IMR-90 (cell line): Measurements from ENCODE around the gene RFK. TPM values are rescaled to one million over a fixed set of nuclear protein-coding genes. Genes with fewer than 3 reads are reported as not detected.

Source experiments
- ATAC-seq: fragments of 200-7000 bp; cut with Tn5 transposase; 2 replicates; pipeline ENCODE4 v1.9.1; 2020; ENCODE audit warnings: low read depth, mild to moderate bottlenecking, moderate library complexity
- BruUV-seq: library from RNA; stranded (reverse); fragments of 400-500 nt; replicated peaks from 2 replicates; lab custom pipeline; 2021; lab: Mats Ljungman, UMichigan
- CTCF ChIA-PET: fragments of 300-600 bp; formaldehyde crosslinking; extraction: SDS; loops from one replicate; lab custom pipeline; 2021; ENCODE audit warnings: antibody characterized with exemption; lab: Yijun Ruan, JAX
- POLR2A ChIA-PET: fragments of 300-600 bp; sonication (Branson Sonifier 250); formaldehyde crosslinking; loops from one replicate; lab custom pipeline; 2022; ENCODE audit warnings: antibody characterized with exemption; ENCODE audit not compliant: unreplicated experiment; lab: Charles Lee
- DNase-seq: peaks from one replicate; pipeline ENCODE4 v3.0.0; 2013
- H2AFZ ChIP-seq: replicated peaks from 2 replicates; pipeline ENCODE3; 2013; ENCODE audit warnings: low read length, mild to moderate bottlenecking; ENCODE audit not compliant: poor library complexity
- H2AK5ac ChIP-seq: 2 replicates; pipeline ENCODE4 v1.6.1; 2013; ENCODE audit warnings: low read depth, low read length, inconsistent platforms
- H2AK9ac ChIP-seq: replicated peaks from 2 replicates; pipeline ENCODE3; 2013; ENCODE audit warnings: mild to moderate bottlenecking, low read depth, low read length, moderate library complexity; ENCODE audit not compliant: poor library complexity
- H2BK120ac ChIP-seq: 2 replicates; pipeline ENCODE4 v1.6.1; 2013; ENCODE audit warnings: low read depth, low read length, inconsistent platforms
- H2BK15ac ChIP-seq: 3 replicates; pipeline ENCODE4 v1.6.1; 2013; ENCODE audit warnings: low read depth, low read length, inconsistent platforms
- H2BK20ac ChIP-seq: 2 replicates; pipeline ENCODE4 v1.6.1; 2013; ENCODE audit warnings: low read depth, mild to moderate bottlenecking, inconsistent platforms, low read length, moderate library complexity
- H2BK5ac ChIP-seq: 2 replicates; pipeline ENCODE4 v1.6.1; 2013; ENCODE audit warnings: mild to moderate bottlenecking, low read depth, low read length, inconsistent platforms; ENCODE audit not compliant: poor library complexity, severe bottlenecking
- H3K14ac ChIP-seq: replicated peaks from 2 replicates; pipeline ENCODE4 v1.6.1; 2013; ENCODE audit warnings: low read depth, low read length, inconsistent platforms
- H3K18ac ChIP-seq: 2 replicates; pipeline ENCODE4 v1.6.1; 2013; ENCODE audit warnings: low read depth, low read length, control low read depth
- H3K23ac ChIP-seq: 2 replicates; pipeline ENCODE4 v1.6.1; 2013; ENCODE audit warnings: low read depth, low read length, inconsistent platforms
- H3K27ac ChIP-seq: 2 replicates; pipeline ENCODE4 v1.5.1; 2013; ENCODE audit warnings: mild to moderate bottlenecking, control low read depth, low read length; ENCODE audit not compliant: insufficient read depth
- H3K27me3 ChIP-seq: 2 replicates; pipeline ENCODE4 v1.6.1; 2013; ENCODE audit warnings: low read length; ENCODE audit not compliant: control insufficient read depth, insufficient read depth
- H3K36me3 ChIP-seq: 2 replicates; pipeline ENCODE4 v1.6.1; 2013; ENCODE audit warnings: low read length, mixed read lengths; ENCODE audit not compliant: control insufficient read depth, insufficient read depth
- H3K4ac ChIP-seq: 2 replicates; pipeline ENCODE4 v1.6.1; 2013; ENCODE audit warnings: low read depth, low read length, inconsistent platforms
- H3K4me1 ChIP-seq: 2 replicates; pipeline ENCODE4 v1.6.1; 2013; ENCODE audit warnings: low read length, mixed read lengths; ENCODE audit not compliant: control insufficient read depth, insufficient read depth
- H3K4me2 ChIP-seq: 2 replicates; pipeline ENCODE4 v1.6.1; 2013; ENCODE audit warnings: low read depth, mild to moderate bottlenecking, control low read depth, low read length, moderate library complexity
- H3K4me3 ChIP-seq: 2 replicates; pipeline ENCODE4 v1.5.1; 2013; ENCODE audit warnings: low read depth, mild to moderate bottlenecking, control low read depth, low read length, moderate library complexity; ENCODE audit not compliant: insufficient read depth
- H3K56ac ChIP-seq: 2 replicates; pipeline ENCODE4 v1.6.1; 2013; ENCODE audit warnings: low read length, inconsistent platforms; ENCODE audit not compliant: insufficient read depth; ENCODE audit errors: extremely low read depth
- H3K79me1 ChIP-seq, 2 experiments: 2 replicates each; pipeline ENCODE4 v1.6.1; 2013; ENCODE audit warnings: low read length in 2 of 2, inconsistent platforms in 1 of 2, low read depth in 1 of 2
- H3K9ac ChIP-seq: 2 replicates; pipeline ENCODE4 v1.6.1; 2013; ENCODE audit warnings: low read depth, low read length, control low read depth
- H3K9me1 ChIP-seq: 2 replicates; pipeline ENCODE4 v1.6.1; 2013; ENCODE audit warnings: low read length, inconsistent platforms; ENCODE audit not compliant: insufficient read depth
- H3K9me3 ChIP-seq: 2 replicates; pipeline ENCODE4 v1.6.1; 2013; ENCODE audit warnings: low read length; ENCODE audit not compliant: control insufficient read depth, insufficient read depth
- H4K20me1 ChIP-seq: 2 replicates; pipeline ENCODE4 v1.6.1; 2013; ENCODE audit warnings: low read length, inconsistent platforms; ENCODE audit not compliant: insufficient read depth
- H4K5ac ChIP-seq: 2 replicates; pipeline ENCODE4 v1.6.1; 2013; ENCODE audit warnings: mild to moderate bottlenecking, low read depth, low read length, control low read depth
- H4K8ac ChIP-seq, 2 experiments: 2 replicates each; pipeline ENCODE4 v1.6.1; 2013; ENCODE audit warnings: low read depth in 2 of 2, low read length in 2 of 2, control low read depth in 1 of 2, inconsistent platforms in 1 of 2
- H4K91ac ChIP-seq: 2 replicates; pipeline ENCODE4 v1.6.1; 2013; ENCODE audit warnings: low read depth, low read length, inconsistent platforms; ENCODE audit not compliant: insufficient read depth
- BHLHE40 ChIP-seq: fragments of 150-350 bp; IDR thresholded peaks from 2 replicates; pipeline ENCODE4 v1.6.1; 2016; ENCODE audit warnings: mild to moderate bottlenecking, low read depth, low read length
- CEBPB ChIP-seq: IDR thresholded peaks from 2 replicates; pipeline ENCODE4 v1.6.1; 2012; ENCODE audit warnings: low read depth, low read length, improper control_type of control experiment
- CHD1 ChIP-seq: IDR thresholded peaks from 2 replicates; pipeline ENCODE4 v1.6.1; 2012; ENCODE audit warnings: low read depth, low read length, improper control_type of control experiment
- FOS ChIP-seq: fragments of 150-350 bp; IDR thresholded peaks from 2 replicates; pipeline ENCODE4 v1.6.1; 2016; ENCODE audit warnings: low read depth, low read length
- MAZ ChIP-seq: IDR thresholded peaks from 2 replicates; pipeline ENCODE4 v1.6.1; 2012; ENCODE audit warnings: low read depth, mild to moderate bottlenecking, low read length, improper control_type of control experiment, moderate library complexity, borderline replicate concordance
- MXI1 ChIP-seq: IDR thresholded peaks from 2 replicates; pipeline ENCODE4 v1.6.1; 2012; ENCODE audit warnings: low read depth, mild to moderate bottlenecking, low read length, moderate library complexity, borderline replicate concordance
- POLR2A ChIP-seq: IDR thresholded peaks from 2 replicates; pipeline ENCODE4 v1.6.1; 2012; ENCODE audit warnings: mild to moderate bottlenecking, low read depth, low read length
- RAD21 ChIP-seq: IDR thresholded peaks from 2 replicates; pipeline ENCODE4 v1.6.1; 2012; ENCODE audit warnings: low read length, improper control_type of control experiment
- RCOR1 ChIP-seq: IDR thresholded peaks from 2 replicates; pipeline ENCODE4 v1.6.1; 2012; ENCODE audit warnings: mild to moderate bottlenecking, low read length, improper control_type of control experiment; ENCODE audit not compliant: insufficient replicate concordance
- WGBS, 2 experiments: methylation state at CpG; one replicate each; pipeline versions ENCODE4 v1.1.5 to v1.1.7; 2013; ENCODE audit warnings: missing lambda C conversion rate in 2 of 2; ENCODE audit not compliant: insufficient read length in 1 of 2; ENCODE audit errors: extremely low coverage in 2 of 2; 5-methylcytosine and 5-hydroxymethylcytosine counted together
- dilution Hi-C: fragments of 300-500 bp; cut with HindIII; formaldehyde crosslinking; loops from one replicate; pipeline ENCODE4 v1.14.3; 2018; ENCODE audit warnings: low sequenced_read_pairs; ENCODE audit not compliant: unreplicated experiment
- in situ Hi-C: fragments of 300-500 bp; cut with MboI; formaldehyde crosslinking; loops from 3 replicates; pipeline ENCODE4 v1.14.3; 2019; ENCODE audit warnings: low sequenced_read_pairs, inconsistent platforms, mixed read lengths
- intact Hi-C: fragments of 100-400 bp; cut with micrococcal nuclease; formaldehyde crosslinking; loops from 2 replicates; pipeline ENCODE4 v1.10.0; 2022
- polyA plus RNA-seq, 3 experiments: library from polyadenylated mRNA; depleted of rRNA; stranded (reverse); fragments of >200 nt; gene quantifications; 2 replicates each; pipeline ENCODE4 v1.2.3, GENCODE V29; 2012; ENCODE audit warnings: low replicate concordance in 1 of 3
- total RNA-seq: library from RNA; depleted of rRNA; stranded (reverse); fragments of >200 nt; gene quantifications from 2 replicates; pipeline ENCODE4 v1.2.3, GENCODE V29; 2012
- TF ChIP-seq, protein P1 (sequence below): conservative IDR thresholded peaks from 2 replicates; pipeline ENCODE4 v1.5.1; 2012; ENCODE audit warnings: mild to moderate bottlenecking, low read depth, low read length, improper control_type of control experiment
- TF ChIP-seq, protein P2 (sequence below): fragments of 150-350 bp; IDR thresholded peaks from 2 replicates; pipeline ENCODE4 v1.6.1; 2017; ENCODE audit warnings: mild to moderate bottlenecking, antibody characterized with exemption, low read length, low read depth

The RFK gene
- total and polyA plus RNA-seq, 2 of the 4 experiments (the other 2 are of a cell fraction), result 10.3 to 13.8 TPM

DNA sequence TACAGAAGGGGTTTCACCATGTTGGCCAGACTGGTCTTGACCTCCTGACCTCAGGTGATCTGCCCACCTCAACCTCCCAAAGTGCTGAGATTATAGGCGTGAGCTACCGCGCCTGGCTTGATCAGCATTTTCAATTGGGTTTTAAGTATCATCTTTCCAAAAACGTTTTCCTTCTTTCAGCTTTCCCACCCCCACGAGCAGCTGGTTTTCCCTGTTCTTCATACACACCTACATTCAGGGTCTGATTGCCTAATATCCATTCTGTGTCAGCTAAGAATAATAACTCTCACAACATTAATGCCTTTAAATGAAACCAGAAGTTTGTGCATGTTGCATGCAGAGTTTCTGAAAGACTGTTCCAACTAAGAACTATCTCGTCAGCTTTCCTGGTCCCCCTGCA, 38.3 kb downstream of the RFK start:
- H2AK5ac ChIP-seq, result no peak overlapping the region
- no peak overlapping the region for H3K14ac ChIP-seq
- no peaks in the 10 kb centered on the region for H3K4me1 ChIP-seq
- dilution Hi-C loops, result no loop called here
- no peak overlapping the region for H2BK5ac ChIP-seq
- no peak overlapping the region for H2BK15ac ChIP-seq
- H3K9ac ChIP-seq, result no peak overlapping the region
- no peaks in the 10 kb centered on the region for H3K79me1 ChIP-seq
- H2AK9ac ChIP-seq, result no peak overlapping the region
- no peak for DNase-seq
- H3K27me3 ChIP-seq, result peaks cover 19% of the 10 kb centered on the region
- H4K8ac ChIP-seq, result no peak overlapping the region
- no peak overlapping the region for H3K4me3 ChIP-seq
- H3K23ac ChIP-seq, result no peak overlapping the region
- H3K9me3 ChIP-seq, result no peaks in the 10 kb centered on the region; the same call in 1 of the 2 replicates
- intact Hi-C loops, result no loop called here
- ATAC-seq, result no peak
- no peak overlapping the region for H3K56ac ChIP-seq
- no peak overlapping the region for H3K4ac ChIP-seq
- TF ChIP-seq MAZ (no peak), CHD1 (no peak), POLR2A (no peak), RCOR1 (no peak), CEBPB (no peak), MXI1 (no peak), FOS (no peak), BHLHE40 (no peak), RAD21 (no peak)
- TF ChIP-seq, protein P1, sequence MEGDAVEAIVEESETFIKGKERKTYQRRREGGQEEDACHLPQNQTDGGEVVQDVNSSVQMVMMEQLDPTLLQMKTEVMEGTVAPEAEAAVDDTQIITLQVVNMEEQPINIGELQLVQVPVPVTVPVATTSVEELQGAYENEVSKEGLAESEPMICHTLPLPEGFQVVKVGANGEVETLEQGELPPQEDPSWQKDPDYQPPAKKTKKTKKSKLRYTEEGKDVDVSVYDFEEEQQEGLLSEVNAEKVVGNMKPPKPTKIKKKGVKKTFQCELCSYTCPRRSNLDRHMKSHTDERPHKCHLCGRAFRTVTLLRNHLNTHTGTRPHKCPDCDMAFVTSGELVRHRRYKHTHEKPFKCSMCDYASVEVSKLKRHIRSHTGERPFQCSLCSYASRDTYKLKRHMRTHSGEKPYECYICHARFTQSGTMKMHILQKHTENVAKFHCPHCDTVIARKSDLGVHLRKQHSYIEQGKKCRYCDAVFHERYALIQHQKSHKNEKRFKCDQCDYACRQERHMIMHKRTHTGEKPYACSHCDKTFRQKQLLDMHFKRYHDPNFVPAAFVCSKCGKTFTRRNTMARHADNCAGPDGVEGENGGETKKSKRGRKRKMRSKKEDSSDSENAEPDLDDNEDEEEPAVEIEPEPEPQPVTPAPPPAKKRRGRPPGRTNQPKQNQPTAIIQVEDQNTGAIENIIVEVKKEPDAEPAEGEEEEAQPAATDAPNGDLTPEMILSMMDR, result no peak
- TF ChIP-seq, protein P2, sequence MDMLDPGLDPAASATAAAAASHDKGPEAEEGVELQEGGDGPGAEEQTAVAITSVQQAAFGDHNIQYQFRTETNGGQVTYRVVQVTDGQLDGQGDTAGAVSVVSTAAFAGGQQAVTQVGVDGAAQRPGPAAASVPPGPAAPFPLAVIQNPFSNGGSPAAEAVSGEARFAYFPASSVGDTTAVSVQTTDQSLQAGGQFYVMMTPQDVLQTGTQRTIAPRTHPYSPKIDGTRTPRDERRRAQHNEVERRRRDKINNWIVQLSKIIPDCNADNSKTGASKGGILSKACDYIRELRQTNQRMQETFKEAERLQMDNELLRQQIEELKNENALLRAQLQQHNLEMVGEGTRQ, result no peak
- in situ Hi-C loops, result no loop called here
- no peak overlapping the region for H3K4me2 ChIP-seq
- POLR2A ChIA-PET, result no interaction called here
- H3K27ac ChIP-seq, result no peak overlapping the region
- H3K36me3 ChIP-seq, result no peaks in the 10 kb centered on the region
- H4K20me1 ChIP-seq, result no peaks in the 10 kb centered on the region
- CTCF ChIA-PET, result no interaction called here
- H2AFZ ChIP-seq, result no peak overlapping the region
- no peak overlapping the region for H4K5ac ChIP-seq
- H4K91ac ChIP-seq, result no peak overlapping the region
- H2BK20ac ChIP-seq, result no peak overlapping the region
- H3K9me1 ChIP-seq, result peaks cover 2% of the 10 kb centered on the region; the same call in 1 of the 2 replicates
- BruUV-seq, result no TSS peak
- H3K18ac ChIP-seq, result no peak overlapping the region
- 20% methylated on average over 1 of the region's 6 CpGs; no CpG with 5 or more reads in 1 of the 2 experiments for WGBS, 2 experiments
- no peak overlapping the region for H2BK120ac ChIP-seq
